Amniotic stem cell (primary cell): ENCODE results near the gene DPP9.
"Not testable (repeated sequence)": the region's sequence is repeated elsewhere in the genome, so short reads cannot be mapped to it uniquely, and the experiment has no call there.

ENCODE experiments used
- DNase-seq: peaks from one replicate; lab custom pipeline; 2025; lab: John Stamatoyannopoulos, UW

The DPP9 gene

GRCh38 chr19:4723595-4724514 is at the start of gene DPP9:
Gene DPP9, minus strand, starts transcription at chr19:4723842. Its CDS starts 3,936 bp downstream, at chr19:4719906.
- peak; percentile 91 for DNase-seq

DNA sequence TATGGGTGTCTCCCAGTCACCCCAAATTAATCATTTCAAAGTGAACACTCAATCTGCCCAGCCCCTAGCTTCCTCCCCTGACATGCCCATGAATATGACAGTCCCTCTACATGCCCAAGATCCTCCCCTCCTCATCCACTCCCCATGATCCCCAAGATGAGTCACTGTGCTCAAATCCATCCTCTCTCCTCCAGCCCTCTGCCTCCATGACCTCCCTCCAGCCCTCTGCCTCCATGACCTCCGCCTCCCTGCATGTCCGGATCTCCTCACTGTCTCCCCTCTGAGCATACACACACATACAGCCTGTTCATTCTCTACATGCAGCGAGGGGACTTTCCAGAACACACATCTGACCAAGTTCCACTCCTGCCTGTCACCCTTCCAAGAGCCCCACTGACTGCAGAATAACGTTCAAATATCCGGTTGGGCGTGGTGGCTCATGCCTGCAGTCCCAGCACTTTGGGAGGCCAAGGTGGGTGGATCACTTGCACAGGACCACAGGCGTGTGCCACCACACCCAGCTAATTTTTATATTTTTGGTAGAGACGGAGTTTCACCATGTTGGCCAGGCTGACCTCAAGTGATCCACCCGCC is 49.5 kb upstream of the DPP9 start:
- no peak for DNase-seq

- DNase-seq: no peak
Measured at GRCh38 chr19:4772566-4772965, 48.9 kb upstream of the DPP9 start.

DNA sequence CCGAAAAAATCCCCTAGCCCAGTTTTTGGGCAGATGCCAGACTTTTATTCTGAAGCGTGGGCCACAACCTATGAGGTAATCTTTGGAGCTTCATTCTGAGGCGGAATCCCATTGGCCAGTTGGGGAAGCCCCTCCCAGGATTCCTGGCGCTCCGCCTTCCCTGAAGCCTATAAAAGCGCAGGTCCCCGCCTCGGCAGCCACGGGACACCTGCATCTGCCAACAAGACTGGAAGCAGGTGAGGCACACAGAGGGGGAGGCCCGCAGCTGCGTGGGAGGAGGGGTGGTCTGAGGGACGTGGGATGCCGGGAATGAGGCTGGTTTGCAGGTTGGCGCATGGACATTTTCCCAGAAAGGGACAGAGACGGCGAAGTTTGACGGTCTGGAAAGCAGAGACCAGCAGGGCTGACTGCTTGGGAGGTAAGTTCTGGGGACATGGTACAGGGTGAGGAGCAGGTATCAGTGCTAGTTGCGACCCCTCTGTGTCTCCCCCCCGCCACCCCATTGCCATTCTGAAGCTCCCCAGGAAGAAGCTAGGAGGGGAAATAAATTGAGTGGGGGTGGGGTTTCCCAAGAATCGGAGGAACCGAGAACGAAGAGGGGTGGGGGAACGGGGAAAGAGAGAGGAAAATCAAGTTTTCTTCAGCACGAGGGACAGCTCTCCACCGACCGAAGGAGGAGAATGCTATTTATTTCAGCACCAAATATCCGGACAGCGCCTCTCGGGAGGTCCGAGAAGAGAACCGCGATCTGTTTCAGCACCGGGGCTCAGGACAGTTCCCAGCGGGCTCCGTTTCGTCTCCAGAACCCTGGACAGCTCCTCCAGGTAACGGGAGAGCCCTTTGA is 45.5 kb upstream of the DPP9 start:
- DNase-seq: peak; percentile 86

- no peak for DNase-seq
Measured at GRCh38 chr19:4764393-4764660, 40.7 kb upstream of the DPP9 start.

GRCh38 chr19:4763021-4763420 is 39.4 kb upstream of the DPP9 start:
- DNase-seq: no peak

- DNase-seq: no peak
Measured at GRCh38 chr19:4760285-4760650, 36.6 kb upstream of the DPP9 start.

DNA sequence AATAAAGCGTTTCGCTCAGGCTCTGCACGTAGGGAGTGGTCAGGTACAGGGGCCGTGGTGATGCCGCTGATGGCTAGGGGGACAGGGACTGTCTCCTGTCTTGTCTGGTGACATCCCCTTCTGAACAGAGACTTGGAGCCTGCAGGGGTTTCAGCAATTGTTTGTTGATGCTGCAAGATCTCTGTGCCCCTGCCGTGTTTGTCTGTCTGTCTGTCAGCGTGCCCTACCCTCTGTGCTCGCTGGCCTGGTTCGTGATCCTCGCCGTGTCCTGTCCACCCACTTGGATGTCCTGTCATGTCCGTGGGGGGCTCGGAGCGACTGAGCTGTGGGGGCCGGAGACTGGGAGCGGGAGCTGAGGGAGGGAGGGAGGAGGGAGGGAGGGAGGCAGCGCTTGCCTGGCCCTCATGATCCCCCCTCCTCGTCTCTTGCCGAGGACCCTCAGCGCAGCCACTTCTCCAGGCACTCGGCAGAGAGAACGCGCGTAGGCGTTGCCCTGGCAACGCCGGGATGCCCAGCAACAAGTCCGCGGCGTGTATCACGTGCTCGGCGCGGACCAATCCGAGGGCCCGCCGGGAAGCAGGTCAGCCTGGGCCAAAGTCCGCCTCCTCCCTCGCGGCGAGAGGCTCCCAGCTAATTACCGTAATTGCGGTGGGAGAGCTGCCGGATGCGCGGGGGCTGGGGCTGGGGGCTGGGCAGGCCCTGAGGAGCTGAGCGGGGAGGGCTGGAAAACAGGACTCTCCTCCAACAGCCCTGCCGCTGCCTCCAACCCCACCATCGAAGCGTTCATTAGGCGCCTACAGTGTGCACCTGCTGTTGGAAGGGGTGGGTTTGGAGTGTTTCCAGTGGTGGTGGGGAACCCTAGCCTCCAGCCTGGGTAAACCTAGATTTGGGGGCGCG is 36.0 kb upstream of the DPP9 start:
- no peak for DNase-seq

GRCh38 chr19:4758659-4759058 is 35.0 kb upstream of the DPP9 start:
- DNase-seq: no peak

- DNase-seq: no peak
Measured at GRCh38 chr19:4758082-4758481, 34.4 kb upstream of the DPP9 start.

DNA sequence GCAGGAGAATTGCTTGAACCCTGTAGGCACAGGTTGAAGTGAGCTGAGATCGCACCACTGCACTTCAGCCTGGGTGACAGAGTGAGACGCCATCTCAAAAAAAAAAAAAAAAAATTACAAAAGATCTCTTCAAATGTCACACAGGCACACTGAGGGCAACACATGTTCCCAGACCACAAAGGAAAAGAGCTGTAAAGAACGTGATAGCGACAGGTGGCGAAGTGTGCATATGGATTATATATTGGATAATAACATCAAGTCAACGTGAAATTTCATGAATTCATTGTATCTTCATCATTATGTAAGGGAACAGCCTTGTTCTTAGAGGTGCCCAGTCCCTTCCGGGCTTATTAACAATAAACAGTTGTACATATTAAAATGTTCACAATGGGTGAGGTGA is 31.8 kb upstream of the DPP9 start:
- no peak for DNase-seq

DNA sequence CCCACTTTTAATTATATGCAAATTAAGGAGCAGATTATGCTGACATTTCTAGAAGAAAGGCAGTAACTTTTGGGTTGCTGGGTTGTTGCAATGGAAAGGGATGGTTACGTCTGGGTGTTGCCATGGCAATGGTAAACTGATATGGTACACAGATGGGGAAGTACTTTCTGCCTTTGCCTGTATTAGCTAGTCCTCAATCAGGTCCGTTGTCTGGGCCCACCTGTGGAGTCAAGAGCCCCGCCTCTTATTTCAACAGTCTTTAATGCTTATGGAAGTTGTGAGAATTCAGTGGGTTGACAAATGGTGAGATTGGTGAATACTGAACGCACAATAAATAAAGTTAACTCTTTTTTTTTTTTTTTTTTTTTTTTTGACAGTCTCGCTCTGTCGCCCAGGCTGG is 30.6 kb upstream of the DPP9 start:
- no peak for DNase-seq

- no peak for DNase-seq
Measured at GRCh38 chr19:4749870-4750590, 26.4 kb upstream of the DPP9 start.

- no peak for DNase-seq
Measured at GRCh38 chr19:4748589-4748988, 24.9 kb upstream of the DPP9 start.

GRCh38 chr19:4748185-4748584 is 24.5 kb upstream of the DPP9 start:
- DNase-seq: no peak

DNA sequence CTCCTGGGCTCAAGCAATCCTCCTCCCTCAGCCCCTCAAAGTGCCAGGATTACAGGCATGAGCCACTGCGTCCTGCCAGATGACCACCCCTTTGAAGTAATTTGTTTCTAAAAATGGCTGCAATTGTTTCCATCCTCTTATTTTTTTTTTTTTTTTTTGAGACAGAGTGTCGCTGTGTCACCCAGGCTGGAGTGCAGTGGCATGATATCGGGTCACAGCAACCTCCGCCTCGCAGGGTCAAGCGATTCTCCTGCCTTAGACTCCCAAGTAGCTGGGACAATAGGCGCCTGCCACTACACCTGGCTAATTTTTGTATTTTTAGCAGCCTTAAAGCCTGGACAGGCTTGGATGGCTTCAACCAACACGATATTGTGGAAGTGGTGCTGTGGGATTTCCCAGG is 22.3 kb upstream of the DPP9 start:
- DNase-seq: no peak

DNA sequence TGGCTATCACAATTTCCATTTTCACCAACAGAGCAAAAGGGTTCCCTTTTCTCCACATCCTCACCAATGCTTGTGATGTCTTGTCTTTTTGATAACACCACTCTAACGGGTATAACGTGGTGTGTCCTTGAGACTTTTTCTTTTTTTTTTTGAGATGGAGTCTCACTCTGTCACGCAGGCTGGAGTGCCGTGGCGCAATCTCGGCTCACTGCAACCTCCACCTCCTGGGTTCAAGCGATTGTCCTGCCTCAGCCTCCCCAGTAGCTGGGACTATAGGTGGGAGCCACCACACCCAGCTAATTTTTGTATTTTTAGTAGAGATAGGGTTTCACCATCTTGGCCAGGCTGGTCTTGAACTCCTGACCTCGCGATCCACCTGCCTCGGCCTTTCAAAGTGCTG is 21.5 kb upstream of the DPP9 start:
- not testable (repeated sequence) for DNase-seq

GRCh38 chr19:4744451-4745174 is 21.0 kb upstream of the DPP9 start:
- peak; percentile 91 for DNase-seq

DNA sequence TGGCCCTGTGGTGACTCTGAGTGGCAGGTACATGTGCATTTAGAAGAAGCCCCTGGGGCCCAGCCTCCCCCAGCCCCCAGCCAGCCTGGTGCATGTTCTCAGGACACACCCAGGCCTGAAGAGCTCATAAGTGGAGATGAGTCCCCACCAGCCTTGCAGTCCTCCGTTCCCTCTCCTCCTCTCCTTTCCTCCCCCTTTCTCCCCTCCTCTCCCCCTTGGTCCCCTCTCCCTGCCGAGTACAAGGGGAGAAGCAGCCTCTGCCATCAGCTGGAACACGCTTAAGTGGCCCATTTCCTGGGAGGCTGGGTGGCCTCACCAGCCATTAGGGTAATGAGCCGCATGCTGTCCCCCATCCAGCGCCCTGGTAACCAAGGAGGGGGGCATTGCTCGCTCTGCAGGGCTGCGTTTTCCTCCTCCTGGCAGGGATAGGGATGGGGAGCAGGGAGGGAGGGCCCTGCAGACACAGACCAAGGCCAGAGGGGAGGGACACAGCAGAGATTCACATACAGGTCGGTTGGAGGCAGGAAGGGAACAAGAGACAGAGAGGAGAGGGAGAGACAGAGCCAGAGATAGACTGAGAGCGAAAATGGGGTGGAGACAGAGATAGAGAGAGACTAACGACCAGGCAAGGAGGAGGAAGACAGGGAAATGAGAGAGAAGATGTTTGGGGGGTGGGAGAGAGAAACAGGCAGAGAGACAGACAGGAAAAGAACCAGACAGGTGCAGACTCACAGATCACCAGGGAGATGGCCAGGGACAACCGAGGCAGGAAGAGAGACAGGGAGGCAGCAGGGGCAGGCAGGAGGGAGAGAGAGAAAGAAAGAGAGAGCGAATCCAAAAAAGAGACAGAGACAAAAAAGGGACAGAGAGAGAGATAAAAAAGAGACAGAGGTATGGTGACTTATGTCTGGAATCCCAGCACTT is 19.3 kb upstream of the DPP9 start:
- no peak for DNase-seq
